ENCODE data around the gene POMT1.

The POMT1 gene

GRCh38 chr9:131494296-131494870, 8.3 kb upstream of the POMT1 start:
- Histone ChIP-seq H3K79me2 (ENCODE audit: control insufficient read depth, low read length) (no peaks in the 10 kb centered on the region), H3K4me3 (ENCODE audit: low read length) (no peak overlapping the region), H3F3A (ENCODE audit: control insufficient read depth, insufficient read depth) (peaks cover 11% of the 10 kb centered on the region; the same call in 1 of the 2 replicates), H3K27me3 (ENCODE audit: control insufficient read depth, low read length) (no peaks in the 10 kb centered on the region), H3K9me3 (ENCODE audit: control insufficient read depth, insufficient read depth, low read length) (no peaks in the 10 kb centered on the region), H4K20me1 (ENCODE audit: control insufficient read depth, insufficient read depth, low read depth, low read length) (no peaks in the 10 kb centered on the region), H3K27ac (ENCODE audit: low read depth, low read length) (no peak overlapping the region), H3K9me2 (replicated peaks; ENCODE audit: control insufficient read depth, low read length) (no peaks in the 10 kb centered on the region), H3K36me3 (ENCODE audit: control insufficient read depth, low read length) (peaks cover 100% of the 10 kb centered on the region), H3K4me1 (ENCODE audit: control insufficient read depth, low read length) (no peaks in the 10 kb centered on the region), H3K4me2 (ENCODE audit: low read length) (no peak overlapping the region)
- no peak for TF ChIP-seq EZH2phosphoT487 (IDR thresholded peaks at IDR 0.05; ENCODE audit: borderline replicate concordance, low read length)
- TF ChIP-seq, protein P1, sequence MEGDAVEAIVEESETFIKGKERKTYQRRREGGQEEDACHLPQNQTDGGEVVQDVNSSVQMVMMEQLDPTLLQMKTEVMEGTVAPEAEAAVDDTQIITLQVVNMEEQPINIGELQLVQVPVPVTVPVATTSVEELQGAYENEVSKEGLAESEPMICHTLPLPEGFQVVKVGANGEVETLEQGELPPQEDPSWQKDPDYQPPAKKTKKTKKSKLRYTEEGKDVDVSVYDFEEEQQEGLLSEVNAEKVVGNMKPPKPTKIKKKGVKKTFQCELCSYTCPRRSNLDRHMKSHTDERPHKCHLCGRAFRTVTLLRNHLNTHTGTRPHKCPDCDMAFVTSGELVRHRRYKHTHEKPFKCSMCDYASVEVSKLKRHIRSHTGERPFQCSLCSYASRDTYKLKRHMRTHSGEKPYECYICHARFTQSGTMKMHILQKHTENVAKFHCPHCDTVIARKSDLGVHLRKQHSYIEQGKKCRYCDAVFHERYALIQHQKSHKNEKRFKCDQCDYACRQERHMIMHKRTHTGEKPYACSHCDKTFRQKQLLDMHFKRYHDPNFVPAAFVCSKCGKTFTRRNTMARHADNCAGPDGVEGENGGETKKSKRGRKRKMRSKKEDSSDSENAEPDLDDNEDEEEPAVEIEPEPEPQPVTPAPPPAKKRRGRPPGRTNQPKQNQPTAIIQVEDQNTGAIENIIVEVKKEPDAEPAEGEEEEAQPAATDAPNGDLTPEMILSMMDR (IDR thresholded peaks at IDR 0.05; ENCODE audit: low read depth, low read length, poor library complexity, severe bottlenecking): no peak

DNA sequence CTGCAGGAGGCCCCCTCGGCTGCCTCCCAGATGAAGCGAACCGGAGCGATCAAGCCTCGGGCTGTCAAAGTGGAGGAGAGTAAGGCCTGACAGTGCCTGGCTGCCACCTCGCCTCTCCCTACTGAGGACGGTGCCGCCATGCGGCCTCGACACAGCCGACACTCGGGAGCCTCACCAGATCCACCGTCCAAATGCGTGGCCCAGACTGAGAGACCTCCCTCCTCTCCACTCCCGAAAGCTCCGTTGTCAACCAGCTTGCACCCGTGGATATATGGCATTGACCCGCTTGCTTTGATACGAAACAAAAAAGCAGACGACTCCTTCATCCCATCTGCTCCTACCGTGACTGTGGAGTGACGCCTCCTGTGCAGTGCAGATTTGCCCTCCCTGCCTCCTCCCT, 6.9 kb upstream of the POMT1 start:
- Histone ChIP-seq H3K4me1 (ENCODE audit: control insufficient read depth, low read length) (no peaks in the 10 kb centered on the region), H3K9me3 (ENCODE audit: control insufficient read depth, insufficient read depth, low read length) (no peaks in the 10 kb centered on the region), H3F3A (ENCODE audit: control insufficient read depth, insufficient read depth) (peaks cover 22% of the 10 kb centered on the region), H3K27me3 (ENCODE audit: control insufficient read depth, low read length) (no peaks in the 10 kb centered on the region), H3K36me3 (ENCODE audit: control insufficient read depth, low read length) (peaks cover 94% of the 10 kb centered on the region), H4K20me1 (ENCODE audit: control insufficient read depth, insufficient read depth, low read depth, low read length) (no peaks in the 10 kb centered on the region), H3K4me2 (ENCODE audit: low read length) (no peak overlapping the region), H3K4me3 (ENCODE audit: low read length) (no peak overlapping the region), H3K9me2 (replicated peaks; ENCODE audit: control insufficient read depth, low read length) (no peaks in the 10 kb centered on the region), H3K27ac (ENCODE audit: low read depth, low read length) (no peak overlapping the region), H3K79me2 (ENCODE audit: control insufficient read depth, low read length) (no peaks in the 10 kb centered on the region)
- no peak for TF ChIP-seq EZH2phosphoT487 (IDR thresholded peaks at IDR 0.05; ENCODE audit: borderline replicate concordance, low read length)
- TF ChIP-seq, protein P1 (IDR thresholded peaks at IDR 0.05; ENCODE audit: low read depth, low read length, poor library complexity, severe bottlenecking): no peak

DNA sequence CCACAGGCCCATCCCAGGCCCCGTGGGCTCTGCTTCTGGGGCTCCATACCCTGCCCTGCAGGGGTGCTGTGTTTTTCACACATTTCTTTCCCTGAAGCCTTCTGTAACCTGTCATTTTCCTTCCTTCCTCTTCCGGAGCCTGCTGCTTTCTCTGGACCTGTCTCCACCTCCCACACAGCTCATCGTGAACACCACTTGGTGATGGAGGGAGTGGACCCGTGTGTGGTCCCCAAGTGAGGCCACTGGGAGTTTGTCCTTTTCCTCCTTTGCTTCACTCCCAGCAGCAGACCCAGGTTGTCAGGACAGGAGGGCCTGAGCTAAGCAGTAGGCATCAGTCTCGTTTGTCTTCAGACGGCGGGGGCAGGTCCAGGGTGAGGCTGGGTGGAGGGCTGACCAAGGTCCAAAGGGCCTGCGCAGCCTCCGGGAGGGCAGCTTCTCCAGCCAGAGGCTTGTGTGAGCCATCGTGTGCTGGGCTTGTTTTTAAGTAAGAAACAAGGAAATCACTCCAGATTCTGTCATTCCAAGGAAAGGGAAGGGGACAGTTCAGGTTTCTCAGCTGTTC, 5.8 kb upstream of the POMT1 start:
- no peaks in the 10 kb centered on the region for H4K20me1 ChIP-seq (ENCODE audit: control insufficient read depth, insufficient read depth, low read depth, low read length)
- no peaks in the 10 kb centered on the region for H3K27me3 ChIP-seq (ENCODE audit: control insufficient read depth, low read length)
- H3K4me2 ChIP-seq (ENCODE audit: low read length): no peak overlapping the region
- no peaks in the 10 kb centered on the region for H3K9me3 ChIP-seq (ENCODE audit: control insufficient read depth, insufficient read depth, low read length)
- H3F3A ChIP-seq (ENCODE audit: control insufficient read depth, insufficient read depth): peaks cover 27% of the 10 kb centered on the region
- H3K9me2 ChIP-seq (replicated peaks; ENCODE audit: control insufficient read depth, low read length): no peaks in the 10 kb centered on the region
- H3K79me2 ChIP-seq (ENCODE audit: control insufficient read depth, low read length): no peaks in the 10 kb centered on the region
- no peak overlapping the region for H3K4me3 ChIP-seq (ENCODE audit: low read length)
- TF ChIP-seq EZH2phosphoT487 (IDR thresholded peaks at IDR 0.05; ENCODE audit: borderline replicate concordance, low read length): no peak
- TF ChIP-seq, protein P1 (IDR thresholded peaks at IDR 0.05; ENCODE audit: low read depth, low read length, poor library complexity, severe bottlenecking): no peak
- H3K36me3 ChIP-seq (ENCODE audit: control insufficient read depth, low read length): peaks cover 85% of the 10 kb centered on the region
- no peak overlapping the region for H3K27ac ChIP-seq (ENCODE audit: low read depth, low read length)
- peaks cover 3% of the 10 kb centered on the region for H3K4me1 ChIP-seq (ENCODE audit: control insufficient read depth, low read length)

Measured in DOHH2 (cell line).